HuH-7.5 (cell line): Measurements from ENCODE around the gene SYS1.

Source experiments
- DNase-seq: peaks from one replicate; pipeline ENCODE4 v3.0.0; 2011; ENCODE audit warnings: low spot score

SYS1 gene

GRCh38 chr20:45362804-45363610 is at the start of gene SYS1:
Gene SYS1 (plus strand): TSS chr20:45363156. CDS start chr20:45363532, 376 bp downstream.
- DNase-seq = peak; percentile 92

GRCh38 chr20:45313943-45314342 is 49.0 kb upstream of the SYS1 start:
- no peak for DNase-seq

- DNase-seq = no peak
These were observed 47.3 kb upstream of the SYS1 start for GRCh38 chr20:45315672-45316071.

GRCh38 chr20:45316150-45317080 is 46.5 kb upstream of the SYS1 start:
- no peak for DNase-seq

- no peak for DNase-seq
These were observed 45.1 kb upstream of the SYS1 start for GRCh38 chr20:45317826-45318225.

DNA sequence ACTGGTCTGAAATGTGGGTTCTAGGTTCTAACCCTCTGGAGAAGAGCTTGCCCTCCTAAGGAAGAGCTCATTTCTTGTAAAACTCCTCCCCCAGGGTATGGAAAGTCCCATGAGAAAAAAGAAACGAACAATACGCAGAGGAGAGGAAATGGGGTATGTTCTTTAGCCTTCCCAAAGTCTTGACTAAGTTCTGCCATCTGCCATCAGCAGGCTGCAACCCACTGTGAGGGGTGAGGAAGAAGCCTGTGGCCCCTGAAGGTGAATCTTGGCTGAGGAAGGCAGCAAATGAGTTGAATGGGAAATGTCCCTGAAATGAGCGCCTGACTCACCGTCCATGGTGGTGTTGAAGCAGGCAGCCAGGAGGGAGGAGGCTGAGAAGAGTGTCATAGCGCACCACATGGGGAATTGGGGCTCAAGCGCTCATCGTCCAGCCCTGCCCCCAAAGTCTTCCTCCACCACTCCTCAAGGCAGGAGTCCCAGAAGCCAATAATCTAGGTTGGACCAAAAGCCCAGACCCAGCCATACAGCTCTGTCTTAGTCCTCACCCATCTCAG is 44.5 kb upstream of the SYS1 start:
- DNase-seq = no peak

DNA sequence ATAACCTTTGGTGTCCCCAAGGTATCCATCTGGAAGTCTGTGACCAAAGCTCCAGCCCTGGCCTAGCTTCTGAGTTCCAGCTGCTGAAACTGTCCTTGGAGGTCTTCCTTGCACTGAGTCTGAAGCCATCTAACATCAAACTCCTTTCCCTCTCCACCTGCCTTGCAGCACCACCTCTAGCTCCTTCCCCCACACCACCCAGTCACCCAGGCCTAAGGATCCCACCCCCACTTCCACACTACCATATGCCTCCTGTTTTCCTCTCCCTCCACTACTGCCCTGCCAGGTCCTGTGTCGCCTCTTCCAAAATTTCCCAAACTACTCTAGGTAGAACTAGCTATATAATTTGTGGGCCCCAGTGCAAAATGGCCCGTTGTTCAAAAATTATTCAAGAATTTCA is 44.0 kb upstream of the SYS1 start:
- DNase-seq = no peak

DNA sequence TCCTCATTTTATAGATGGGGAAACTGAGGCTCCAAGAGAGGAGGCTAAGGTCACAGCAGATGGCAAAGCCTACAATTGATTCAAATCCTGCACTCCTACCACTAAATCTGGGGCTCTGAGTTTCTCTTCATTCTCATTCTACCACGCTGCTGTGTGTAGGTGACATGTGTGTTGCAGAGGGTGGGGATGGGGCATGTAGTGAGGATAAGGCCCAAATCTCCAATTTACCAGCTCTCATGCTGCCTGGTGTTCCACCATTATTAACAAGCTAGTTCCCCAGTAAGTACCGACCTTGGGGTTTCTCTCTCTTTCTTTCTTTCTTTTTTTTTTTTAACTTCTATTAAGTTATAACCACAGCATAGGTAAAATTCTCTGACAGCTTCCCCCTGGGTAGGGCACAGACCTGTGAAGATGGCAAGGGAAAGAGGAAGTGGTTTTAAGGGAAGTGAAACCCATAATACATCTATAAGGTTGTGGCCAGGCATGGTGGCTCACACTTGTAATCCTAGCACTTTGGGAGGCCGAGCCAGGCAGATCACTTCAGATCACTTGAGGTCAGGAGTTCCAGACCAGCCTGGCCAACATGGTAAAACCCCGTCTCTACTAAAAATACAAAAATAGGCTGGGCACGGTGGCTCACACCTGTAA is 41.9 kb upstream of the SYS1 start:
- DNase-seq = no peak

GRCh38 chr20:45322952-45323383 is 40.0 kb upstream of the SYS1 start:
- DNase-seq = peak; percentile 61

GRCh38 chr20:45323731-45324130 is 39.2 kb upstream of the SYS1 start:
- no peak for DNase-seq

DNA sequence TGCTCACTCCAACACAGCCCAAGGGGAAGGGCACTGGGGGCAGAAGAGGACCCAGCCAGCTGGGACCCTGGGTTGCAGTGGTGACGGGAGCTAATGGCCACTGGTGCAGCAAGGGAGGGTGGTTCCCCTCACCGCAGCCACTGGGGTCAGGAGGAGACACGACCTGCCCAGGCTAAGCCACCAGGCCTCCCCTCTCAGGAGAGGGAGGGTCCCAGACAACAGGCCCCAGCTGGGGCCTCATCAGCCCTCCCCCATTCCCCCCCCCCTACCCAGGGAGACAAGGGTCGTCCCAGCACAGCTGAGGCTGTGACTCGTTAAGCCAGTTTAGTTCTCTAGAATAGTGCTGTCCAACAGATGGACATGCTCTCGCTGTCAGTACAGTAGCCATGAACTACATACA is 37.6 kb upstream of the SYS1 start:
- DNase-seq = no peak

DNA sequence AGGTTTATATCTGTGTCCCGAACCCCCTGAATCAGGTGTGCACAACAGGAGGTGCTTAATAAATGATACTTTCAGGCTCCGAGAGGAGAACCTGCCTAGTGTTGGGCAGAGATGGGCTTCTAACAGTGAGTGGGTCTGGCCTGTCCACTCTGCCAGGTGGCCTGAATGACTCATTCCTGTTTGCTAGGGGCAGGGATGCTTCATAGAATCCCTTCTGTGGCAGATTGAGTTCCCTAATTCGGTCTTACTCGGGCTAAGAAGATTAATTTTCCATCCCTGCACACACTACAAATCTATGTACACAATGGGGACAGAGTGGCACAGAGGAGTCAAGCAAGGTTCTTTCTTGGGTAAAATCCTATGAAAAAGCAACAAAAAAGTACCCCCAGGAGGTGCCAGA is 34.5 kb upstream of the SYS1 start:
- no peak for DNase-seq

DNA sequence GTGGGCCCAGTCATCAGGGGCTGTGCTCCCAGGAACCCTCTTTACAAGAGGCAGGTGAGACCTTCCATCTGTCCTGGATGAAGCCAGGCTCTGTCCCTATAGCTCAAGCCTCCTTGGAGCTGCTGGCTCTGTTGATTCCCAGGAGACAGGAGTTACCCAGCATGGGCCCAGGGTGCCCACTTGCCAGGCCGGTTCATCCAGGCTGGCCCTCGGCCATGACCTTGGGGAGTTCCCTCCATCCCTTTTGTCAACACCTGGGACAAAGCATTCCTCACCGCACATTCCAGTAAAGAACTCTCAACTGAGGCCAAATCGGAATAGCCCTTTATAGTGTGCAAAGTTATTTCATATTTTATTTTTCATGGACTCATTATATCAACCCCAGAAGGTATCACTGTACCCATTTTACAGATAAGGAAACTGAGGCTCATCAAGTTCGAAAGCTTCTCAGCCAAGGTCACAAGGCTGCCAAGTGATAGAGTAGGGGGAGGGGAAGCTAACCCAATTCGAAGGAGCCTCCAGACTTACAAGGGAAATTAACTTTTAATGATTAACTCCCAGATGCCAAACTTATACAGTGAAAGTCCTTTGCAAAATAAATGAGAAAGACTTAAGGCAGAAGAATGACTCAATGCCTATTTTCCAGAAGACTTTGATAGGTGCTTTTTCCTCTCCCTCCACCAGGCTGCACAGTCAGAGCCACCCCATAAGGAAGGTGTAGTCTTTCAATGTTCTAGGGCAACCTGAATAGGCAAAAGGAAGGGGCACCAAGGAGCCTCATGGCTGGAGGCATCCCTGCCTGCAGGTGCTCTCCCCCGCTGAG is 33.2 kb upstream of the SYS1 start:
- DNase-seq = no peak

- no peak for DNase-seq
These were observed 32.5 kb upstream of the SYS1 start for GRCh38 chr20:45330476-45330875.

- no peak for DNase-seq
These were observed 26.2 kb upstream of the SYS1 start for GRCh38 chr20:45336530-45337366.

DNA sequence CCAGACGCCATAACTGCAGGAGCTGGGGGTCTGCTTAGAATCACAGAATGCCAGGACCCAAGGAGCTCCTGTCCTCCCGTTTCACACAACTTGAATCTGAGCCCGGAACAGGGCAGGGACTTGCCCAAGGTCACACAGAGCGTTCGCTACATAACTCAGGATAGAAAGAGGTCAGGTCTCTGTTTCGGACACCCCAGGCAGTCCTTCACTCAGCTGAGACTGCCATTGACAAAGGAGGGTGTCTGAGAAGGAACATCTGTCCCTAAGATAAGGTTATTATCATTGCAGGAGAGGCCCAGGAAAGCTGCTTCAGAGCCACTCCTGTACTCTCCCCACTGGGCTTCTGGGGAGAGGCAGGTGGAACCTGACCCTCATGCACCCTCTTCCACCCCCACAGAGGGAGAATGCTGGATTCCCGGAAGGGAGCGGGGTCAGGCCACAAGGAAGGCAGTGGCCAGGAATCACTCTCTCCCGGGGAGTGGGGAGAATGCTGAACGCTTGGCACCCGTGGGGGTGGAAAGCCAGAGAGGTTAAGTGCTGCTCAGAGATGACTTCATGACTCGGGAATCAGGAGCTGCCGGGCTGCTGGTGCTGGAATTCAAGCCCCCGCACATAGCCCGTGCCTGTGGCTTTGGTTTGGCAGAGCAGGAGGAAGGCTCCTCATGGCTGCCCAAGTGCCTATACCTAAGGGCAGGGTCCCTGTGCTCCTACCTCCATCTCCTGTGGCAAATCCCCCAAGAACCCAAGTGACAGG is 25.4 kb upstream of the SYS1 start:
- no peak for DNase-seq

DNA sequence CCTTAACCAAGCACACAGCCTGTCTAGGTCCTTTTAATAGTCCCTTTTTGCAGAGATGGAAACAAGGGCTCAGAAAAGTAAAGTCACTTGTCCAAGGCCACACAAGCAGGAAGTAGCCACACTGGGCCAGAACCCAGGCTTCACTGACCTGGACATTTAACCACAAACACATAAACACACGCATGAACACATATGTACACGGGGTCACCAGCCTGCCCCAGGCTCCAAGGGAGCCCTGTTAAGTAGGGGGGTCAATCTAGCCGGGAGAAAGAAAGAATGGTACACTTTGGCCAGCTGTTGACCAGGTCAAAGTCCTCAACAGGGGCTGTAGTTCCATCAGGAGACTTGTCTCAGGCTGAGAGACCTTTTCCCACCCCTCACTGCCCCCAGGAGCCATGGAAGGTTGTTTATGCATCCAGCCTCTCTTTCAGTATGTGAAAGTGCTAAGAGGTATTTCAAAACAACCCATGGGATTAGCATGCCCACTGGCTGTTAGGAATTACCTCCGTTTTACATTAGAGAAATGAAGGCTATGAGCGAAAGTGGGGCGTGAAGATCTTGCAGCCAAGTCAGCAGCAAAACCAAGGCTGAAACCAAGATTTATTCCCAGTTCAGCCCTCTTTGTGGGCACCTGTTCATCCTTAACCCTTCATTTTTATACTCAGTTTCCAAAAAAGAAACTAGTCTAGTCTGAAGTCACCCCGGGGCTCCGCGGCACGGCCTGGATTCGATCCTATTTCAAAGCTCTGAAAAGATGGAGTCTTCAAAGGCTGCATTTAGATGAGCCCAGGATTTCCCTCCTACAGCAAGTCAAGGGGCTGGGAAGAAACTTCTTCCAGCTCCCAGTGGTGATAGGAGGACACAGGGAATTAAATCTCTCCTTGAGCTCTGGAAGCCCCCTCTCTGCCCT is 24.6 kb upstream of the SYS1 start:
- no peak for DNase-seq

- DNase-seq = no peak
These were observed 23.9 kb upstream of the SYS1 start for GRCh38 chr20:45339084-45339483.

- DNase-seq = no peak
These were observed 23.2 kb upstream of the SYS1 start for GRCh38 chr20:45339799-45340198.
